ENCODE results near the gene TAS1R3. TPM values are rescaled to one million over a fixed set of nuclear protein-coding genes. Genes with fewer than 3 reads are reported as not detected.

TAS1R3 gene
- total RNA-seq, 1 donor from 2014 or later, result 1.0 TPM

DNA sequence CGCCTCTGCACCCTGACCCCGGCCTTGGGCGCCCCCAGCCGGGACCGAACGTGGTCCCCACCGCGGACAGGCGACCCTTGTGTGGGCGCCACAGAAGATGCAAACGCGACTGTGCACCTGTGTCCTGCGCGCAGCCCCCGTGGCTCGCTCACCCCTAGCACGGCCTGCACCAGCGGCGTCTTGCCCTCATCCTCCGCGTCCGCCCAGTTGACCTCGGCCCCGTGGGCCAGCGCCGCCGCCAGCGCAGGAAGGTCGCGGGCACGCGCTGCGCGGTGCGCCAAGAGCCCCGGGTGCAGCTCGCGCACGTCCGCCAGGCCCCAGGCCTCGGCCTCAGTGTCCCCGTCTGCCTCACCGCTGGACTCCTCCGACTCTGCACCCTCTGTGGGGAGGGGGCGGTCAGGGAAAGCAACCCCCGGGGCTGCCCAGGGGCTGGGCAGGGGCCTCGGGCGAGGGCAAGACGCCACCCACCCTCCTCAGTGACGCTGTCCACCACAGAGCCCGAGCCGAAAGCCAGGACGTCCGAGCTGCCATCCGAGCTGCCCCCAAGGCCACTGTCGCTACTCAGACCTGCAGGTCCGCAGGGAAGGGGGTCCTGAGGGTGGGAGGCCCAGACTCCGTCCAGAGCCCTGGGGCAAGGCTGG lies 36.7 kb upstream of the TAS1R3 start:
- intact Hi-C loops (cut with micrococcal nuclease), result no loop called here

DNA sequence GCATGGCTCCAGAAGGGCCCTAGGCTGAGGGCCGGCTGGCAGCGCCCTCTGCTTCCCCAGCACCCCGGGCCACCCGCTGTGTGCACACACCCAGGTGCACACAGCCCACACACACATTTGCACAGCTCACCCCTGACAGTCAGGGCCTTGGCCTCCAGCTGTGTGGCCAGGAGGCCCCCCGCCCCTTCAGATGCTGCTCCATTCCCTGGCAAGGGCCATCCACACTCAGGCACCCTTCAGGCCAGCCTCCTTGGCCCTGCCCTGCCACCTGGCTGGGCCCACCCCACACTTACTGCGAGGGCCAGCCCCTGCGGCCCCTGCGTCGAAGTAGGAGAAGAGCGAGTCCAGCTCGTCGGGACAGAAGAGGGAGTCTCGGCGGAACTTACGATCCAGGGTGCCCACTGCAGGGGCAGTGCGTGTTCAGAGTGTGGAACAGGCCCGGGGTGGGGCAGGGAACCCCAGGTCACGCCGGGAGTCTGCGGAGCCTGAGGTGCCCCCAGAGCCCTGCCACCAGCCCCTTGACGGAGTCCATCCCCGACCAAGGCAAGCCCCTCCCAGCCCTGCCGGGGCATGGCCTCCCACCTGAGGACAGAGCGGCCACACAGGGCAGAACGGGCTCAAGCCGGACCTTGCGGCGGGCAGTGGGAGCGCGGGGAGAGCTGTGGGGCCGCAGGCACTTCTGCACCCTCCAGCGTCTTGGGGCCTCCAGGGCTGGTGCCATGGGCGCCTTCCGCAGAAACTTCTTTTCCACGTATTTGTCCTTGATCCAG lies 35.7 kb upstream of the TAS1R3 start:
- intact Hi-C loops (cut with micrococcal nuclease), result no loop called here

DNA sequence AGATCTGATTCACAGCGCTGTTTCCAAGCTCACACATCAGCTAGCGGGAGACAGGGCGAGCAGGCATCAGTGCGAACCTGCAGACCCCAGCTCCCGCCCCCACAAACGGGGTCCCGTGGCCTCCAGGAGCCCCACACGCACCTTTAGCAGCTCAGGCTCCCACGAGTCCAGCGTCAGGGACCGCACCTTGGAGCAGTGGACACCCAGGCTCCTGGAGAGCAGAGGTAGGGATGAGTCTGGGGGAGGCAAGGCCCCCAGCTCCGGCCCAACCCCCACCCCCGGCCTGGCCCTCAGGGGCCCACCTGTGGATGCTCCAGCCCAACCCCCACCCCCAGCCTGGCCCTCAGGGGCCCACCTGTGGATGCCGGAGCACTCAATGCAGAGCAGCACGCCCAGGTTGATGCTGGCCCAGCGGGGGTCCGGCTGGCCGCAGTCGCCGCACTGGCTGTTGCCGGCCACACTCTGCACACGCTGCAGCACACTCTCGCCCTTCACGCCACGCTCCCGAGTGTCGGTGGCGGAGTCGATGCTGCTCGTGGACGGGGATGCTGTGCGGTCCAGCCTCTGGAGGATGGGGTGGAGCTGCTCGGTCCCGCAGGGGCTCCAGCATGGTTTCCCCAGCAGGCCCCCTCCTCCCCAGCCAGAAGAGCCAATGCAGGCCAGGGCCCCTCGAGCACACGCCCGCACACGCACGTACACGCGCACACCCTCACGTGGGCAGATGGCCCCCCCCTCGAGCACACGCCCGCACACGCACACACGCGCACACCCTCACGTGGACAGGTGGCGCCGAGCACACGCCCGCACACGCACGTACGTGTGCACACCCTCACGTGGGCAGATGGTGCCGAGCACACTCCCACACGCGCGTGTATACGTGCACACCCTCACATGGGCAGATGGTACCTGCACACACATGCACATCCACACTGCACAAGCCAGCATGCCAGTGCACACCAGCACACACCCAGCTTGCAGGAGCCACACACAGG lies 34.7 kb upstream of the TAS1R3 start:
- intact Hi-C loops (cut with micrococcal nuclease), result no loop called here

DNA sequence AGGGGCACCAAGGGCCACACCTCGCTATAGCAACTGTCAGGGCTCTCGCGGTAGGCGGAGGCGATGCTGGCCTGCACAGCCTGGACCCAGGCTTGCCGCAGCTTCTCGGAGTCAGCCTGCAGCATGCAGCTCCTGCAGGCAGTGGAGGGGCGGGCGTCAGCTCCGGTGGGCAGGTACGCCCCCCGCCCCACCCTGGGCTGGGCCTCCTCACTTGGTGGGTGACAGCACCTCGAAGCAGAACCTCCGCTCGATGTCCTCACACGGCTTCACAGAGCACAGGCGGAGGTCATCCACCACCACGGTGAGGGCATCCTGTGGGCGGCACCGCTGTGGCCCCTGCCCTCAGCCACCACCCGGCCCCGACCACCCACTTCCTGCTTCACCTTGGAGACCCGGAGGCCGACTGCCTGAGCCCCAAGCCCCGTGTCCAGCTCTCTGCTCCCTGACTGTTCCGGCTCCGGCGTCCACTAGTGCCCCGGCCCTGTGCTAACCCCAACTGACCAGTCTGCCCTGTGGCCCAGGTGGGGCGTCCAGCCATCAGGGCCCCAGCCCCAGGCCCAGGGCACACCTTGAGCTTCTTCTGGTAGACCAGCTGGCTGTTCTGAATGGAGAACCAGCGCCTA lies 33.2 kb upstream of the TAS1R3 start:
- intact Hi-C loops (cut with micrococcal nuclease), result no loop called here

DNA sequence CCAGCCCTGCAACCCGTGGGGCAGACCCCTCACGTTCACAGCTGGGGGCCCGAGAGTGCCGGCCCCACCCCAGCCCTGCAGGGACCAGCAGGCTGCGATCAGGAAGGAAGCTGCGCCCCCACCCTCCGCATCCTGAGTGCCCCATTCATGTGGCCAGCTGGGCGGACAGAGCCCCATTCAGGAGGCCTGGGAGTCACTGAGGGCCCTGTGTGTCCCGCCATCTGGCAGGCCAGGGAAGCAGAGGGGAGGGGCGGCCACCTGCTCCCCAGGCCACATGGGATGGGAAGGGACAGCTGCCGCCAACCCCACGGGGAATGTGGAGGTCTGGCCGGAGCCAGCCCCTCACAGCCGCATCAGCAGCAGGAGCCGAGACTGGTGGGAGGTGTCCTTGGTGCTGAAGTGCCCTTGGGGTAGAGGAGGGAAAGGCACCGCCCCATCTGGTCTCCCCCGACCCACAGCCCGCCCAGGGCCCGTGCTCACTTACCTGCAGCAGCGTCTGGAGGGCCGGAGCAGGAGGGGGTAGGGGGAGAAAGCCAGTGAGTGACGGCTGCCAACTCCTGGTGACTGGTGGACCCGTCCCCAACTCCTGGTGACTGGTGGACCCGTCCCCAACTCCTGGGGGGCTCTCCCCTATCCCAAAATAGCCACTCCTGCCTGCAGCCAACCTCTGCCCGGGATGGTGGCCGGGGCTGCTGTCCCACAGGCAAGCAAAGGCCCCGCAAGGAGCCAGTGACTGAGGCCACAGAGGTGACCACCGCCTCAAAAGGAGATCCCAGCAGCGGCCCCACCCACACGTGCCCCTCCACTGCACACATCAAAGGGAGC lies 32.0 kb upstream of the TAS1R3 start:
- intact Hi-C loops (cut with micrococcal nuclease), result no loop called here

DNA sequence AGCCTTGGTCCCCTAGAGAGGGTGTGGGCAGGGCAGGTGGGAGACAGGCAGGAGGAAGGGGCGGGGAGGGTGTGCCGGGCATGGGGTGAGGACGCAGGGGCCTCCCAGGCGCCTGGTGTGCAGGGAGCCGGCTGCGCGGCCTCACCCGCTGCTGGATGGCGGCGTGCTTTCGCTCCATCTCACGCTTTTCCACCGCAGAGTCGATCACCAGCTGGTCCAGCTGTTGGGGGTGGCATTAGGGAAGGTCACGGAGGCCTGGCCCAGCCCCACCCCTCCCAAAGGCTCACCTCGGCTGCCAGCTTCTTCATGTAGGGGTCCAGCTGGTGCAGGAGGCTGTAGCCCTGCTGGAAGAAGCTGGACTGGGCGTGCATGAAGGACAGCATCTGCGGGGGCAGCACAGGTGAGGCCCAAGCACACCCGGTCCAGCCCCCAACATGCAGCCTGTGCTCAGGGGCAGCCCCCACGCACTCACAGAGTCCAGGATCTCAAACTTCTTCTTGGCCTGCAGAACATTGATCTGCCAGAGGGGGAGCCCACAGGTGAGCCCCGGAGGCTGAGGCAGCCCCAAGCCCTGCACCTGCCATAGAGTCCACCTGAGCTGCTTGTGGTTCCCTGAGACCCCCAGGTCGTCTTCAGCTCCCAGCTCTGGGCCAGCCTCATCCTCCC lies 31.3 kb upstream of the TAS1R3 start:
- intact Hi-C loops (cut with micrococcal nuclease), result loop anchor here (10.0 kb wide), 2 partner anchors 75 to 265 kb away; partner anchors contain the start of gene AURKAIP1

DNA sequence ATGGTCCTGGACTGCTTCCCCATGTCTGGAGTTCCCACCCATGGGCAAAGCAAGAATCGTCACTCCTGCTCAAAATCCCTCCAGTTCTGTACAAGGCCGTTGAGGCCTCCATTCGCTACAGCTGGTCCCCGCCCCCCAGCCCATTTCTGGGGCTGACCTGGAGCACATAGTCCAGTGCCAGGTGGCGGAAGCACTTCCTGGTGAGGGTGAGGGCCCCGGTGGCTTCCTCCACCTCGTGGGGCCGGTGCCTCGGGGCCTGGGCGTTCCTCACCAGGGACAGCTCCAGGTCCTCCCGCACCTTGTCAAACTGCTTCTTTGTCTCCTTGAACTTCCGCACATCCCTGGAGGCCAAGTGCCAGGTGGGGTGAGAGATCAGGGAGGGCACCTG lies 30.7 kb upstream of the TAS1R3 start:
- intact Hi-C loops (cut with micrococcal nuclease), result loop anchor here (10.0 kb wide), 2 partner anchors 74 to 266 kb away; partner anchors contain the start of gene AURKAIP1

DNA sequence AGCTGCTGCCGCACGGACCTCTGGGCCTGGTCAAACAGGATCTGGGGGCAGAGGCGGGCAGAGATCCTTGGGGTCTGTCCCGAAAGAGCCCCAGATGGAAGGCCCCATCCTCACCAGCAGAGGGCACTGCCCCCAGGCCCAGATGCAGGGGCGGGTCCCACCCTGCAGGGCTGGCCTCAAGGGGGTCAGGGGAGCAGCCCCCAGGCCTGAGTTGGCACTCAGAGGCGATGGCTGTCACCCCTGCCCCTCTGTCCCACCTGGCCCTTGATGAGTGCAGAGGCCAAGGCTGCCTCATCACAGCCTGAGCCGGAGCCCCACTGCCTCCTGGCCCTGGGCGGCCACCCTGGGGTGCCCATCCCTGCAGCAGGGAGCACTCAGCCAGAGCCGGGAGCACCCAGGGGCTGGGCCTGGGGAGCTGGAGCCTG lies 29.1 kb upstream of the TAS1R3 start:
- intact Hi-C loops (cut with micrococcal nuclease), result loop anchor here (10.0 kb wide), 2 partner anchors 73 to 267 kb away; partner anchors contain the start of gene AURKAIP1

DNA sequence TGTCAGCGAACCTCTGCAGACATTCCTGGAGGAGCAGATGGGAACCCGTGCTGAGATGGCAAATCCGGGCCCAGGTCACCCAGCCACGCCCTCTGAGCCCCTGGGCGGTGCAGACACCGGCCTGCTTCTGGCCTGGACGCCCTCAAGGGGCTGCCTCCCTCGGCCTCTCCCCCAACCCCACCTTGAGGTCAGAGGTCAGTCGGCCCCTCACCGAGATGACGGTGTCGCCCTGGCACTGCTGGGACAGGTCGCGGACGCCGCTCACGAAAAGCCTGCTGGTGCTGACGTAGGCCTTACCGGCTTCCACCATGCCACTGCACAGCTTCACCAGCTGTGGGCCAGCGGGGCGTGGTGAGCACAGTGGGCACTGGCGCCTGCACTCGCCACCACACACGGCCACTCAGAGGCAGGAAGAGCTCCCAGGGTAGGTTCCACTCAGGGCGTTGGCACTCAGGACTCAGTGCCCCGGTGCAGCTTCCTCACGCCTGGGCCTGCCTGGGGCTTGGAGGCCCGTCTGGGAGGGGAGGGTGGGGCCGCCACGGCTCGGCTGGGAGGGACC lies 28.1 kb upstream of the TAS1R3 start:
- intact Hi-C loops (cut with micrococcal nuclease), result loop anchor here (10.0 kb wide), 2 partner anchors 72 to 268 kb away; partner anchors contain the start of gene AURKAIP1

DNA sequence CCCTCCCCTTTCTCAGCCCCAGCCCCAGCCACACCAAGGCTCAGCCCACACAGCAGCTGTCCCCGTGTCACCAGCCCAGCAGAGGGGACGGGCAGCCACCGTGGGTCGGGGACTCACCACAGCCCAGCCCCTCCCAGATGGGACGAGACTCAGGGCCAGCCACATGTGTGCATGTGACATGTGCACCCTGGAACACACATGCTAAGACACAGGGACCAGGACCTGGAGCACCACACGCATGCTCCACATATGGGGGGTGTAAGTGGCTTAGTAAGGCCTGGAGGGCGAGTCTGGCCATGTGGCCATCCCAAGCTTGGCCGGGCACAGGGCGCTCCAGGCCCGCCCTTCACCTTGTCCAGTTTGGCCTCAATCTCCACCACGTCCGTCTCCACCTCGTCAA lies 27.3 kb upstream of the TAS1R3 start:
- intact Hi-C loops (cut with micrococcal nuclease), result loop anchor here (10.0 kb wide), 2 partner anchors 71 to 269 kb away; partner anchors contain the start of gene AURKAIP1

DNA sequence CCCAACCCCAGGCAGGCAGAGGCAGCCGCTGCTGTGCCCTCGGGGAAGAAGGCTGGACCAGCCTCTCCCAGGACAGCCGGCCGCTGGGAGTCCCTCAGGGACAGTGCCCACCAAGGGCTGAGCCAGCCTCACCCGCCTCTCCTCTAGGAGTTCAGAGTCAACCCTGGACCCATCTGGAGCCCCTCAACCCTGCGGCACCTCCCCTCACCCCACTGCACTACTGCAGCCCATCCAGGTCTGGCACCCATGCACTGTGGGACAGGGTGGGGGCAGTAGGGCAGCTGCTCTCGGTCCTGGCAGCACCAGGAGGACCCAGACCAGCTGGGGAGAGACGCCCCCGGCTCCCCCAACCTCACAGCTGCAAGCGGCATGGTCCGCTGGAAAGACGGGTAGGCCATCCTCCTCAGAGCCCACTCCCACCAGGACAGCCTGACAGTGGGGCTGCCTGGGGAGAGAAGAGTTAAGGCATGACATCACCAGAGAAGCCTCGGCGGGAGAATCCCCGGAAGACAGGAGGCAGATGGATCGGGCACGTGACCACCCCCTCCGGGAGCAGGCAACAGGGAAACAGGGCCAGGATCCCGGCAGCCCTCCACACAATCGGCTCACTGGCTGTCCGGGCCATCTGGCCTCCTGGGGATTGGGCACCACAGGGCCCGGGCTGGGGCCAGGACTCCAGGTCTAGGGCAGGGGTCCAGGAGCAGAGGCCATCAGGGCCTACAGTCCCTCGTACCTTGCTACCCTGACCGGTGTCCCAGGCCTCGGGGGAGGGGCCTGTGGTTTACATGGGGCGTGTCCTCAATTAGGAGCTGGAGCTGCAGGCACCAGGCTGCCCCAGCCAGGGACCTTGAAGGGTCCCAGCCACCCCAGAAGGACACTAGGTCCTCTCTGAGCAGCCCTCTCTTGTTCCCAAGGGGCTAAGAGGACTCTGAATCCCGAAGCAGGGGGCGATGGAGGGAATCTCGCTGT lies 26.5 kb upstream of the TAS1R3 start:
- intact Hi-C loops (cut with micrococcal nuclease), result loop anchor here (1.0 to 10.0 kb wide), 5 partner anchors 20 to 270 kb away; partner anchors contain the start of genes AURKAIP1, C1orf159, CPTP and DVL1

DNA sequence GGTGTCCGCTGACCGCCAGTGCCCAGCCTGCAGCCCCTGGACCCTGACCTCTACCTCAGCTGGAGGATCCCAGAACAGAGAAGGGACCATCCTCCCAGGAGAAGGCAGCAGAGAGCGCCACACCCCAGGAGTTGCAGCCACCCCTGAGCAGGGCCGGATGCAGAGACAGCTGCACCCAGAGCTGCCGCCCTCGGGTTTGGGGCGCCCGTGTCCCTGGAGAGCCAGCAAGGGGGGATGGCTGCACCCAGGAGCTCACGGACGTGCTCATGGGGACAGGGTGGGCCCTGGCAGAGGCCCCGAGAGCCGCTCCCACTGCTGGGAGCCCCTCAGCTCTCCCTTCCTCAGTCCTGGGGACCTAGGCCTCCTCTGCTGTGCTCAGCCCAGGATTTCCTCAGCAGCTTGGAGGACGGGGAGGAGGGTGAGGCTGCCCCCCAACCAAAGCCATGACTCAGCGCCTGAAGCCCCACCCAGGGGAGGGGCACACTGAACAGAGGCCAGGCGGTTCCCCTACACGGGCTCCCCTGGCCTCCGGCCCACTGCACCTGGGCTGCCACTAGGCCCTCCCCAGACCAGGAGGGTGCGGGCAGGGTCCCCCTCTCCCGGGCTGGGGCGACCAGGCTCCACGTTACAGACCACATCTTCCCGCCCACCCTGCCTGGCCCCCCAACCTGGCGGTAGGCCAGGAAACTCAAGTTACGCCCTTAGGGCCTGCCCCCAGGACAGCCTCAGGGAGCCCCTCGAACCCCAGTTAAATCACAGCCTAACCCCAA lies 25.6 kb upstream of the TAS1R3 start:
- intact Hi-C loops (cut with micrococcal nuclease), result loop anchor here (1.0 to 10.0 kb wide), 5 partner anchors 19 to 271 kb away; partner anchors contain the start of genes AURKAIP1, C1orf159, CPTP and DVL1

DNA sequence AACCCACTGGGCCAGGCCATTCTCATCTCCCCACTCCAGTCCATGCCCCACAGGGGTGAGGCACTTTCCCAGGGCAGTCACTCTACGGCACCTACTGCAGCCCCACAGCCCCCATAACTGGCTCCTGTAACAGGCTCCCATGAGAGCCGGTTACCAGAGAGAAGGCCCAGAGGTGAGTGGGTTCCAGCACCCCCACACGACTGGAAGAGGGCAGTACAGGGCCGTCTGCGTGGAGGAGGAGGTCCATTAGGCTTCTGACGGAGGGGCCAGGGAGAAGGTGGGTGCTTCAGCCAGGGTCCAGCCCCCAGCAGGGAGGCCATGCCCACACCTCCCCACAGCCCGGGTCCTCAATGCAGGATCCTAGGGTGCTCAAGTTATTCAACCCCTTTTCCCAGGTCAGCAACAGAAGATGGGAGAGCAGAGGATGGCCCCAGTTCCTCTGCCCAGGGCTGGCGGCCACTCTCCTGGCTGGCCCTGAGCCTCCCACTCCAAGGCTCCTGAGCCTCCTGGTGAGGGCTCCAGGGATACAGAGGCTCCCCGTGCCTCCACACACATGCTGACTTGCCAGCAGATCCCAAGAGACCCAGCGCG lies 24.9 kb upstream of the TAS1R3 start:
- intact Hi-C loops (cut with micrococcal nuclease), result loop anchor here (5.0 to 10.0 kb wide), 4 partner anchors 41 to 271 kb away; partner anchors contain the start of genes AURKAIP1, C1orf159 and DVL1

DNA sequence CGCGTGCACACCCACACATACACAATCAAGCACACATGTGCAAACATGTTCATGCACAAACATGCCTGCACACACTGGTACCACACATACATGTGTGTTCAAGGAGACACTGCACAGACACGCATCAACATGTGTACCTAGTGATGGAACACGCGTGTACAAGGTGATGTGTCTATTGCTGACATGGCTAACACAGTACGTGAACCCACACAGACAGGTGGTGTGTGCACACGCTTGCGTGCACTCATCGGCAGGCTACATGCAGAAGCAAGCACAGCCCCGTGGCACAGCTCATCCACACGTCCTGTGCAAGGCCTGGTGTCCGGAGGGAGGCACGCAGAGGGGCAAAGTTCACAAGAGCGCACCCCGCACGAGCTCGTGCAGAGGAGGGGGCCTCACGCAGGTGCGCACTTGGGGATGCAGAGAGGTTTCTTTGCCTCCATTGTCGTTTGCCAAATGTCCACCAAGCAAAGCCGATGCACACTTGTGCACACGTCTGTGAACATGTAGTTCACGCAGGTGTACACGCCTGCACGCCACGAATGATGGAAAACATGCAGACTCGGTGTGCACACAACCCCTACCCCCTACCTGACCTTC lies 24.3 kb upstream of the TAS1R3 start:
- intact Hi-C loops (cut with micrococcal nuclease), result loop anchor here (5.0 to 10.0 kb wide), 4 partner anchors 41 to 272 kb away; partner anchors contain the start of genes AURKAIP1, C1orf159 and DVL1

DNA sequence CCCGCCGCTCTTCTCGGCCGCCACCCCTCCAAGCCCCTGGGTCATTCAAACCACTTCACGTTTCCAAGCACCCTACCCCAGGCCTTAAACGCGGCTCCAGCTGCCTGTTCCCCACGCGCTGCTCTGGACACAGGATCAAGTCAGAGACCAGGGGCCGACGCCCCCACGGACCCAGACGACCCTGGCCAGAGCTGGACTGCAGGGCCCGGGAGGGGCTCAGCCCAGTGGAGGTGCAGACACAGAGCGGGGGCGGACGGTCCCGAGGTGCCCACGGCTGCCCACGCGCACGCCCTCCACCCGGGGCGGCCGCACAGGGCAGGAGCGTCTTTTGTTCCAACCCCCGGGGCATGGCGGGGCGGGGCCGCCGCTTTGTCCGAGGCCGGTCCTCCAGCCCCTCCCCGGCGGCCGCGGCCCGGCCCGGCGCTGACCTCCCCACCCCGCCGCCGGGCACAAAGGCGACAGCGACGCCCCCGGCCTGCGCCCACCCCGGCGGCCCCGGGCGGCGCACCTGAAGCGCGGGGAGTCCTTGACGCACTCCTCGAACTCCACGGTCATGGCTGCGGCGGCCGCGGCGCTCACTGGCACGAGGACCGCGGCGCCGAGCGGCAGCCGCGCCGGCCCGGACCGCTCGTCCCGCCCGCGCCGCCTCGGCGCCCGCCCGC lies 23.7 kb upstream of the TAS1R3 start:
- intact Hi-C loops (cut with micrococcal nuclease), result loop anchor here (5.0 to 10.0 kb wide), 4 partner anchors 40 to 273 kb away; partner anchors contain the start of genes AURKAIP1, C1orf159 and DVL1
